ENCODE results near the gene ZNF232.

- TF ChIP-seq SUZ12 (IDR thresholded peaks at IDR 0.05; ENCODE audit: low read depth, low read length): no peak
- no peak for TF ChIP-seq SOX13 (IDR thresholded peaks at IDR 0.05)
- no peak for TF ChIP-seq SOX13 (CRISPR knock-in tag; conservative IDR thresholded peaks at IDR 0.05 in 1 of 2, IDR thresholded peaks at IDR 0.05 in 1 of 2)
- no peak for TF ChIP-seq TBP (CRISPR knock-in tag; IDR thresholded peaks at IDR 0.05)
- no peak for TF ChIP-seq CBX5 (CRISPR knock-in tag; IDR thresholded peaks at IDR 0.05; ENCODE audit: borderline replicate concordance)
- no peak for TF ChIP-seq REST (IDR thresholded peaks at IDR 0.05; ENCODE audit: borderline replicate concordance in 1 of 2, low read depth in 1 of 2, low read length in 2 of 2)
- no peak for TF ChIP-seq ZNF598 (CRISPR knock-in tag; IDR thresholded peaks at IDR 0.05; ENCODE audit: borderline replicate concordance)
- no peak for TF ChIP-seq POLR2AphosphoS5 (IDR thresholded peaks at IDR 0.05; ENCODE audit: low read depth, low read length)
Observed at GRCh38 chr17:5118219-5118618, 6.5 kb upstream of the ZNF232 start.
